ENCODE measurements around the gene RASAL1. TPM values are rescaled to one million over a fixed set of nuclear protein-coding genes. Genes with fewer than 3 reads are reported as not detected.

The RASAL1 gene
- total RNA-seq, 2 experiments from 2014 or later: 1.2 to 2.7 TPM

DNA sequence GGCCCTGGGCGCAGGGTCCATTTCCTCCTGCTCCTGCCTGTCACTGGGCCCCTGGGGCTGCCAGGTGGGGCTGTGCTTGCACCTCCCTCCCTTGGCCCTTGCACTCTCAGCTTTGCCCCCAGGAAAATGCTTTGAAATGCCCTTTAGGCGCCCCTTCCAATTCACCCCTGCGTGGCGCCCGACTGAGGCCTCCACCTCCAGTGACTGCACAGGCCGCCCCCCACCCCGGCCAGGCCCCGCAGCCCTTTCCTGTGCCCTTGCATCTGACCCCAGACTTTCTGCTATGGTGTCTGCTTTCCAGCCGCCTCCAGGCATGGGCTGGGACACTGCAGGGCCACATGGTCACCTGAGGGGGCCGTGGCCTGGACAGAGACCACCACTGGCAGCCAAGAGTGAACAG, 32.3 kb upstream of the RASAL1 start:
- Histone ChIP-seq H3K27me3 (ENCODE audit: control insufficient read depth in 1 of 2, insufficient read depth in 2 of 2, low read length in 2 of 2) (no peaks in the 10 kb centered on the region), H3K4me3 (ENCODE audit: low read length) (no peak overlapping the region), H3K36me3 (ENCODE audit: insufficient read depth, low read length) (peaks cover 92% of the 10 kb centered on the region), H3K9me3 (ENCODE audit: control insufficient read depth in 1 of 2, insufficient read depth in 1 of 2, low read length in 2 of 2) (no peaks in the 10 kb centered on the region), H3K4me1 (ENCODE audit: insufficient read depth, low read length) (no peaks in the 10 kb centered on the region), H3K27ac (ENCODE audit: low read depth in 1 of 2, low read length in 2 of 2) (no peak overlapping the region)
- CTCF ChIA-PET: no interaction called here
- no peaks in the 10 kb centered on the region for H3K4me1 Mint-ChIP-seq (ENCODE audit: low read depth)
- H3K9me3 Mint-ChIP-seq: no peaks in the 10 kb centered on the region
- POLR2A ChIA-PET: no interaction called here
- DNase-seq: no peak
- no peaks in the 10 kb centered on the region for H3K27me3 Mint-ChIP-seq
- no peak for ATAC-seq (ENCODE audit: poor library complexity)
- intact Hi-C loops (cut with DNase I, micrococcal nuclease): no loop called here
- TF ChIP-seq CTCF (IDR thresholded peaks at IDR 0.05): no peak
- no peak overlapping the region for H3K4me3 Mint-ChIP-seq
- H3K36me3 Mint-ChIP-seq (ENCODE audit: low read depth): peaks cover 95% of the 10 kb centered on the region
- no peak overlapping the region for H3K27ac Mint-ChIP-seq

DNA sequence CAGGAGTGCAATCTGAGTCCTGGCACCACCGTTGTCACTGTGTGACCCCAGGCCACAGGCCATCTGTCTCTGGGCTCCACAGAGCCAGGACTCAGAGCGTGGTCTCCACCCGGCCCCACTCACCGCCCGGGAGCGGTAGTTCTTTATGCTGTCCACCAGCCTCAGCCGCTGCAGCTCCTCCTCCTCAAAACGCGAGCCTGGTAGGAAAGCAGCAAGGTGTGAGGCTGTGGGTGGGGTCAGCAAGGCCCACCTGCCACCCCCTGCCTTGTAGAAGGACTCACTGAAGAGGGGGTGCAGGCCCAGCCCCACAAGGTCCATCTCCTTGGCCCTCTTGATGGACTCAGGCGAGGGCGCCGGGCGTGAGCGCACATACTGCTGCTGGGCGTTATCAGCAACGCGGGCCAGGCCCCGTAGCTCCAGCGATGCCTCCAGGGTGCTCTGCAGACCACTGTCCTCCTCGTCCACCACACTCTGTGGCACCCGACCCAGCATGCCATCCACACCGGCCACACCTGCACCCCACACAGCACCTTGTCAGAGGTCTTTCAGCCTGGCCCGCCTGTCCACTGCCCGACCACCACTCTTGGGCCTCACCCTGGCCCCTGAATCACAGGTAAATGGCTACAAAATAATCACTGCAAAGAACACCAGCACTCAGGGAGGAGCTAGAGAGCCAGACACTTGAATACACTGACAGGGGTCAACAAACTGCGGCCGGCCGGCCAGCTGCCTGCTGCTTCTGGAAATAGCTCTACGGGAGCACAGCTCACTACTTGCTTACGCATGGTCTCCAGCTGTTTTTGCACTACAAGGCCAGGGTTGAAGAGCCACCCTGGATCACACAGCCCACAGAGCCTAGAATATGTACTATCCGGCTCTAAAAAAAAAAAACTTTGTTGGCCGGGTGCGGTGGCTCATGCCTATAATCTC, 30.2 kb upstream of the RASAL1 start:
- Mint-ChIP-seq H3K4me1 (ENCODE audit: low read depth) (no peaks in the 10 kb centered on the region), H3K4me3 (no peak overlapping the region), H3K9me3 (no peaks in the 10 kb centered on the region), H3K36me3 (ENCODE audit: low read depth) (peaks cover 89% of the 10 kb centered on the region), H3K27me3 (no peaks in the 10 kb centered on the region), H3K27ac (no peak overlapping the region)
- intact Hi-C loops (cut with DNase I, micrococcal nuclease): no loop called here
- ChIA-PET CTCF (no interaction called here), POLR2A (no interaction called here)
- Histone ChIP-seq H3K4me1 (ENCODE audit: insufficient read depth, low read length) (no peaks in the 10 kb centered on the region), H3K36me3 (ENCODE audit: insufficient read depth, low read length) (peaks cover 90% of the 10 kb centered on the region), H3K27me3 (ENCODE audit: control insufficient read depth in 1 of 2, insufficient read depth in 2 of 2, low read length in 2 of 2) (no peaks in the 10 kb centered on the region), H3K27ac (ENCODE audit: low read depth in 1 of 2, low read length in 2 of 2) (no peak overlapping the region), H3K4me3 (ENCODE audit: low read length) (no peak overlapping the region), H3K9me3 (ENCODE audit: control insufficient read depth in 1 of 2, insufficient read depth in 1 of 2, low read length in 2 of 2) (no peaks in the 10 kb centered on the region)
- ATAC-seq (ENCODE audit: poor library complexity) (no peak), DNase-seq (no peak)
- TF ChIP-seq CTCF (IDR thresholded peaks at IDR 0.05): no peak

DNA sequence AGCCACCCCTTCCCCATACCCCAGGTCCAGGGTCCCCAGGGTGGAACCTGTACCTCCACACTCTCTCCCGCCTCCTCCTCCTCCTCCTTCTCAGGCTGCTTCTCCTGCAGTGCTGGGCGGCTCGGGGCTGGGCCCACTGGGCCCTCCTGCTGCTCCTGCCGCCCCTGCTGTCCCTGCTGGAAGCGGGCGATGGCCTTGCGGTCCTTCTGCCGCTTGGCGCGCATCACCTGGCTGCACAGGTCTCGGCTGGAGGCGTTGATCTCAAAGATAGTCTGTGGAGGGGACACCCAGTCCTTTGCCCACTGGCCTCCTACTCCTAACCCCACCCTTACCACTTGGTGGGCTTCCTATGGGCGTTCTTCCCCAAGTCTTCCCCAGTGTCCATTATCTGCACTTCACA, 28.5 kb upstream of the RASAL1 start:
- Histone ChIP-seq H3K27me3 (ENCODE audit: control insufficient read depth in 1 of 2, insufficient read depth in 2 of 2, low read length in 2 of 2) (no peaks in the 10 kb centered on the region), H3K4me3 (ENCODE audit: low read length) (no peak overlapping the region), H3K36me3 (ENCODE audit: insufficient read depth, low read length) (peaks cover 90% of the 10 kb centered on the region), H3K4me1 (ENCODE audit: insufficient read depth, low read length) (no peaks in the 10 kb centered on the region), H3K27ac (ENCODE audit: low read depth in 1 of 2, low read length in 2 of 2) (no peak overlapping the region), H3K9me3 (ENCODE audit: control insufficient read depth in 1 of 2, insufficient read depth in 1 of 2, low read length in 2 of 2) (no peaks in the 10 kb centered on the region)
- Mint-ChIP-seq H3K36me3 (ENCODE audit: low read depth) (peaks cover 88% of the 10 kb centered on the region), H3K9me3 (no peaks in the 10 kb centered on the region), H3K27ac (no peak overlapping the region), H3K27me3 (no peaks in the 10 kb centered on the region), H3K4me1 (ENCODE audit: low read depth) (no peaks in the 10 kb centered on the region), H3K4me3 (no peak overlapping the region)
- ATAC-seq (ENCODE audit: poor library complexity) (no peak), DNase-seq (no peak)
- ChIA-PET POLR2A (no interaction called here), CTCF (no interaction called here)
- no peak for TF ChIP-seq CTCF (IDR thresholded peaks at IDR 0.05)
- intact Hi-C loops (cut with DNase I, micrococcal nuclease): no loop called here

Data from CD4-positive, alpha-beta T cell (primary cell).